K562 (cell line): ENCODE results near the gene GLYAT. TPM values are rescaled to one million over a fixed set of nuclear protein-coding genes. Genes with fewer than 3 reads are reported as not detected.

Experiments used
- ATAC-seq: fragments of 200-7000 bp; cut with Tn5 transposase; 3 replicates; pipeline ENCODE4 v1.9.1; 2020; ENCODE audit warnings: moderate library complexity
- BruUV-seq: library from RNA; stranded (reverse); fragments of 400-500 nt; replicated peaks from 2 replicates; lab custom pipeline; 2021; lab: Mats Ljungman, UMichigan
- CTCF ChIA-PET: fragments of 300-600 bp; formaldehyde crosslinking; extraction: SDS; loops from one replicate; lab custom pipeline; 2021; ENCODE audit warnings: low intra/inter-chr PET ratio; lab: Yijun Ruan, JAX
- POLR2A ChIA-PET: fragments of 300-600, 350-650 bp; sonication (Branson Sonifier 250); formaldehyde crosslinking; extraction: SDS; loops from one replicate; lab custom pipeline; 2021; ENCODE audit warnings: antibody characterized with exemption, inconsistent platforms; lab: Yijun Ruan, JAX
- DNase-seq, 4 experiments: peaks; one replicate each; pipeline versions ENCODE4 v3.0.0 to v3.0.0-alpha.2; 2011 to 2018; ENCODE audit warnings: low spot score in 3 of 4, mixed read lengths in 3 of 4; ENCODE audit errors: extremely low read depth in 1 of 4
- FAIRE-seq: peaks from 2 replicates; lab custom pipeline; 2011; peaks lifted over from hg19 to GRCh38; lab: Jason Lieb, UNC
- H2AFZ ChIP-seq: 2 replicates; pipeline ENCODE4 v1.6.0; 2011; ENCODE audit warnings: low read depth, low read length, control low read depth, inconsistent platforms
- H3K27ac ChIP-seq: fragments of 200-600 bp; 3 replicates; pipeline ENCODE4 v1.8.0; 2011; ENCODE audit warnings: low read depth, mild to moderate bottlenecking, control low read depth, inconsistent platforms, low read length, moderate library complexity, mixed read lengths; ENCODE audit errors: extremely low read depth
- H3K27me3 ChIP-seq, 2 experiments: fragments of 300-600 bp in 1 of 2; 2 replicates in 1 of 2; 3 replicates in 1 of 2; pipeline versions ENCODE4 v1.6.0 to v1.8.0; 2011; ENCODE audit warnings: inconsistent platforms in 2 of 2, low read length in 2 of 2, mild to moderate bottlenecking in 1 of 2, mixed read lengths in 1 of 2, moderate library complexity in 1 of 2; ENCODE audit not compliant: control insufficient read depth in 2 of 2, insufficient read depth in 2 of 2
- H3K36me3 ChIP-seq: fragments of 300-600 bp; 3 replicates; pipeline ENCODE4 v1.8.0; 2011; ENCODE audit warnings: mild to moderate bottlenecking, low read length, inconsistent platforms; ENCODE audit not compliant: control insufficient read depth, insufficient read depth
- H3K4me1 ChIP-seq, 2 experiments: fragments of 200-600 bp in 1 of 2; replicated peaks in 1 of 2; 2 replicates in 1 of 2; 3 replicates in 1 of 2; pipeline versions ENCODE4 v1.5.1 to v1.8.0; 2011; ENCODE audit warnings: inconsistent platforms in 2 of 2, low read length in 2 of 2, mild to moderate bottlenecking in 1 of 2, mixed read lengths in 1 of 2, moderate library complexity in 1 of 2; ENCODE audit not compliant: control insufficient read depth in 2 of 2, insufficient read depth in 2 of 2
- H3K4me2 ChIP-seq: 2 replicates; pipeline ENCODE4 v1.6.1; 2011; ENCODE audit warnings: low read length, control low read depth, inconsistent platforms, mixed read lengths; ENCODE audit not compliant: insufficient read depth
- H3K4me3 ChIP-seq: fragments of 200-600 bp; sonication (generic), shearing (Covaris generic); 2 replicates; pipeline ENCODE4 v1.5.1; 2016; ENCODE audit warnings: control low read depth, inconsistent platforms
- H3K79me2 ChIP-seq: fragments of 200-600 bp; 3 replicates; pipeline ENCODE4 v1.8.0; 2011; ENCODE audit warnings: low read length, inconsistent platforms; ENCODE audit not compliant: control insufficient read depth, insufficient read depth
- H3K9ac ChIP-seq, 2 experiments: 2 replicates each; pipeline versions ENCODE4 v1.6.0 to v1.6.1; 2011; ENCODE audit warnings: low read depth in 2 of 2, low read length in 2 of 2, control low read depth in 1 of 2, inconsistent platforms in 1 of 2, mild to moderate bottlenecking in 1 of 2, mixed read lengths in 1 of 2; ENCODE audit not compliant: insufficient read depth in 1 of 2
- H3K9me1 ChIP-seq: one replicate; pipeline ENCODE4 v1.6.0; 2011; ENCODE audit warnings: inconsistent platforms, mild to moderate bottlenecking, low read length, moderate library complexity; ENCODE audit not compliant: control insufficient read depth, insufficient read depth
- H3K9me3 ChIP-seq: replicated peaks from 2 replicates; pipeline ENCODE4 v1.5.1; 2011; ENCODE audit warnings: low read depth, low read length, inconsistent platforms; ENCODE audit not compliant: control insufficient read depth, insufficient read depth
- H4K20me1 ChIP-seq: replicated peaks from 2 replicates; pipeline ENCODE4 v1.6.1; 2011; ENCODE audit warnings: low read length, inconsistent platforms, mixed read lengths; ENCODE audit not compliant: control insufficient read depth, insufficient read depth
- ELK3 ChIP-seq: fragments of 450-650 bp; formaldehyde crosslinking; IDR thresholded peaks from 2 replicates; pipeline ENCODE4 v1.4.0; 2020; ENCODE audit warnings: mild to moderate bottlenecking
- MCM2 ChIP-seq: fragments of 450-650 bp; IDR thresholded peaks from 2 replicates; pipeline ENCODE4 v1.6.1; 2017; ENCODE audit warnings: low read depth, mild to moderate bottlenecking
- MLLT1 ChIP-seq, 2 experiments: fragments of 450-650 bp; IDR thresholded peaks; 2 replicates each; pipeline ENCODE4 v1.6.1; 2016
- NR2C1 ChIP-seq, 2 experiments: fragments of 450-650 bp; IDR thresholded peaks; 2 replicates each; pipeline ENCODE4 v1.6.1; 2017; ENCODE audit warnings: mild to moderate bottlenecking in 2 of 2, antibody characterized with exemption in 1 of 2, inconsistent platforms in 1 of 2, missing compliant biosample characterization in 1 of 2, missing genetic modification characterization in 1 of 2
- PTRF ChIP-seq: fragments of 450-650 bp; IDR thresholded peaks from 2 replicates; pipeline ENCODE4 v1.6.1; 2016; ENCODE audit warnings: mild to moderate bottlenecking, missing genetic modification characterization, missing compliant biosample characterization
- RBM14 ChIP-seq: fragments of 200-400 bp; formaldehyde crosslinking; IDR thresholded peaks from 2 replicates; pipeline ENCODE4 v1.6.1; 2018; ENCODE audit warnings: low read depth, mild to moderate bottlenecking, low read length, moderate library complexity, borderline replicate concordance; ENCODE audit not compliant: insufficient read depth
- RNF2 ChIP-seq: sonication (generic); IDR thresholded peaks from 2 replicates; pipeline ENCODE4 v1.6.1; 2016
- SFPQ ChIP-seq: fragments of 200-400 bp; formaldehyde crosslinking; IDR thresholded peaks from 2 replicates; pipeline ENCODE4 v1.6.1; 2017; ENCODE audit warnings: mild to moderate bottlenecking, low read depth, low read length, moderate library complexity
- STAT5B ChIP-seq: fragments of 250-450 bp; sonication (Bioruptor Pico); IDR thresholded peaks from 2 replicates; pipeline ENCODE4 v1.8.0; 2021; ENCODE audit warnings: mild to moderate bottlenecking, inconsistent platforms
- ZNF324 ChIP-seq: fragments of 250-450 bp; sonication (Bioruptor Pico); IDR thresholded peaks from 2 replicates; pipeline ENCODE4 v1.4.0; 2020; ENCODE audit warnings: mild to moderate bottlenecking
- ZNF384 ChIP-seq: IDR thresholded peaks from 2 replicates; pipeline ENCODE4 v1.6.1; 2012; ENCODE audit warnings: low read depth, low read length, improper control_type of control experiment
- ZNF41 ChIP-seq: fragments of 250-450 bp; sonication (Bioruptor Pico); conservative IDR thresholded peaks from 2 replicates; pipeline ENCODE4 v1.4.0; 2020; ENCODE audit warnings: mild to moderate bottlenecking
- ZNF449 ChIP-seq: fragments of 250-450 bp; sonication (Bioruptor Pico); IDR thresholded peaks from 2 replicates; pipeline ENCODE4 v1.8.0; 2022; ENCODE audit warnings: moderate library complexity, mild to moderate bottlenecking, inconsistent platforms
- ZNF76 ChIP-seq: fragments of 250-450 bp; sonication (Bioruptor Pico); IDR thresholded peaks from 2 replicates; pipeline ENCODE4 v1.4.0; 2020; ENCODE audit warnings: mild to moderate bottlenecking, moderate library complexity, borderline replicate concordance
- WGBS: fragments of 100-300 bp; shearing (Covaris generic); methylation state at CpG from one replicate; pipeline ENCODE4 v1.1.6; 2016; ENCODE audit warnings: low coverage, mixed read lengths; ENCODE audit not compliant: insufficient coverage; ENCODE audit errors: missing lambda C conversion rate; 5-methylcytosine and 5-hydroxymethylcytosine counted together
- in situ Hi-C: fragments of 300-500 bp; cut with MboI; formaldehyde crosslinking; loops from 4 replicates; pipeline ENCODE4 v1.15.0; 2018; ENCODE audit warnings: inconsistent platforms, mixed read lengths
- intact Hi-C: fragments of 100-400 bp; cut with micrococcal nuclease; formaldehyde crosslinking; loops from 2 replicates; pipeline ENCODE4 v1.14.2; 2022
- polyA plus RNA-seq, 8 experiments: library from polyadenylated mRNA; depleted of rRNA in 4 of 8; stranded (reverse) in 5 of 8; unstranded in 3 of 8; fragments of >200 nt; fragmentation: Nextera tagmentation in 2 of 8; fragmentation: Illumina TruSeq in 1 of 8; extraction: Ambion mirVana in 2 of 8; extraction: Trizol in 1 of 8; gene quantifications; 2 replicates each; pipeline versions ENCODE4 v1.2.1 to v1.2.3, GENCODE V29; 2011 to 2014; ENCODE audit warnings: inconsistent platforms in 1 of 8, missing spikeins in 1 of 8
- total RNA-seq, 7 experiments: library from RNA; depleted of rRNA in 6 of 7; stranded (reverse); fragments of >200 nt in 6 of 7; fragmentation: Illumina TruSeq in 2 of 7; extraction: Trizol in 2 of 7; gene quantifications; 2 replicates each; pipeline versions ENCODE4 v1.2.1 to v1.2.3, GENCODE V29; 2011 to 2021; ENCODE audit warnings: low replicate concordance in 1 of 7

The GLYAT gene
- total and polyA plus RNA-seq, 9 of the 15 experiments (the other 6 are each of a cell fraction or from before 2014, with no cell fraction given): not detected

GRCh38 chr11:58688789-58689503, 42.8 kb downstream of the GLYAT start:
- Histone ChIP-seq H3K27me3 (no peaks in the 10 kb centered on the region), H3K4me2 (no peak overlapping the region), H3K79me2 (no peaks in the 10 kb centered on the region), H3K27ac (no peak overlapping the region), H3K4me1 (no peaks in the 10 kb centered on the region), H3K9ac (no peak overlapping the region), H3K4me3 (no peak overlapping the region), H3K9me3 (no peaks in the 10 kb centered on the region), H2AFZ (no peak overlapping the region), H3K36me3 (no peaks in the 10 kb centered on the region), H3K9me1 (no peaks in the 10 kb centered on the region), H4K20me1 (no peaks in the 10 kb centered on the region)
- in situ Hi-C loops (no loop called here), intact Hi-C loops (no loop called here)
- no peak for ATAC-seq
- ChIA-PET POLR2A (no interaction called here), CTCF (no interaction called here)
- no TSS peak for BruUV-seq
- no peak for FAIRE-seq
- no peak for DNase-seq
- WGBS: 10% methylated on average over 4 of the region's 4 CpGs
- TF ChIP-seq ZNF449 (CRISPR knock-in tag) (no peak), ZNF324 (CRISPR knock-in tag) (no peak), RNF2 (no peak), ELK3 (CRISPR knock-in tag) (no peak), RBM14 (no peak), ZNF384 (no peak), STAT5B (CRISPR knock-in tag) (no peak), ZNF41 (CRISPR knock-in tag) (no peak), NR2C1 (IDR thresholded peaks at IDR 0.05) (no peak), NR2C1 (tag; IDR thresholded peaks at IDR 0.05) (no peak), PTRF (tag) (no peak), MLLT1 (IDR thresholded peaks at IDR 0.05) (no peak), ZNF76 (CRISPR knock-in tag) (no peak), MCM2 (no peak), SFPQ (no peak)
